ENCODE data around the gene GRAMD1A. TPM values are rescaled to one million over a fixed set of nuclear protein-coding genes. Genes with fewer than 3 reads are reported as not detected.
A peak's percentile ranks its signal among the peaks of the same experiment; 100 is the strongest.

Gene GRAMD1A
- polyA plus RNA-seq, 1 donor from 2014 or later: 19.0 TPM

DNA sequence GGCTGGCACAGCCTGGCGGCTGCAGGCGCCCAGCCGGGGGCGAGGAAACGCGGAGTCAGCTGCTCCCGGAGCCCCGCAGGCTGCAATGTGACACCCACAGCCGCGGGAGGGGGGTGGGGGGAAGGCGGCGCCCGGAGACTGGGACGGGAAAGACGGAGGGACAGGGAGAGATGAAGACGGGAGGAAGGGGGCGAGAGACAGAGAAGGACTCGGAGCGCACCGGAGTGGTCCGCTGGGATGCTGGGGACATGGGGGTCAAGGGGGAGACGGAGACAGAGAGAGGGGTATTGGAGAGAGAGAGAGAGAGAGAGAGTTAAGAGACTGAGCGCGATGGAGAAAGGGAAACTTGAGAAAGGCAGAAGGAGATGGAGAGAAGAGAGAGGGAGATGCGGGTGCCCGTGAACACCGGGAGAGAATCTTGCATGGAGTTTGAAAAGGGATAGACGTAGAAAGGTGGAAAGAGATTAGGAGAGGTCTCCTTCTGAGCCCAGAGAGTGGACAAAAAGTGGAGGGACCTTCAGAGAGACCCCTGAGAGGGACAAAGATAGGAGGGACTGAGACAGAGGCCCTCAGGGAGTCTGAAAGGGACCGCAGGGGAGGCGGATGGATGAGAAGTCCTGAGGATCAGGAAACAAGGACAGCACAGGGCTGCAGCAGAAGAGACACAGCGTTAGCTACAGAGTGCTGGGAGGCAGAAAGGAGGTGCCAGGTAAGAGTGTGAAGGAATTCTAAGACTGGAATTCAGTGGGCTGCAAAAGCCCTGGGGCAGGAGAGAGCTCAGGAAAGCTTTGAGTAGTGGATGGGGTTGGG, 31.2 kb downstream of the GRAMD1A start:
- Histone ChIP-seq H3K36me3 (ENCODE audit: insufficient read depth, low read length) (no peaks in the 10 kb centered on the region), H3K9me3 (ENCODE audit: low read length) (no peaks in the 10 kb centered on the region), H3K79me2 (replicated peaks; ENCODE audit: insufficient read depth, low read length) (no peaks in the 10 kb centered on the region), H3K4me3 (ENCODE audit: low read length) (peak overlapping the region; percentile 73), H3K9ac (ENCODE audit: low read length) (peak overlapping the region; percentile 45), H3K4me2 (ENCODE audit: low read length) (peak overlapping the region; percentile 59), H3K9me2 (ENCODE audit: insufficient read depth, low read length) (no peaks in the 10 kb centered on the region), H3K27ac (ENCODE audit: low read length) (no peak overlapping the region), H4K20me1 (ENCODE audit: insufficient read depth) (no peaks in the 10 kb centered on the region), H3F3A (ENCODE audit: insufficient read depth, low read length, poor library complexity, severe bottlenecking) (no peaks in the 10 kb centered on the region), H3K27me3 (ENCODE audit: insufficient read depth, low read depth, low read length) (peaks cover 25% of the 10 kb centered on the region), H2AFZ (ENCODE audit: low read depth, low read length) (peak overlapping the region; percentile 27)
- TF ChIP-seq, protein P1, sequence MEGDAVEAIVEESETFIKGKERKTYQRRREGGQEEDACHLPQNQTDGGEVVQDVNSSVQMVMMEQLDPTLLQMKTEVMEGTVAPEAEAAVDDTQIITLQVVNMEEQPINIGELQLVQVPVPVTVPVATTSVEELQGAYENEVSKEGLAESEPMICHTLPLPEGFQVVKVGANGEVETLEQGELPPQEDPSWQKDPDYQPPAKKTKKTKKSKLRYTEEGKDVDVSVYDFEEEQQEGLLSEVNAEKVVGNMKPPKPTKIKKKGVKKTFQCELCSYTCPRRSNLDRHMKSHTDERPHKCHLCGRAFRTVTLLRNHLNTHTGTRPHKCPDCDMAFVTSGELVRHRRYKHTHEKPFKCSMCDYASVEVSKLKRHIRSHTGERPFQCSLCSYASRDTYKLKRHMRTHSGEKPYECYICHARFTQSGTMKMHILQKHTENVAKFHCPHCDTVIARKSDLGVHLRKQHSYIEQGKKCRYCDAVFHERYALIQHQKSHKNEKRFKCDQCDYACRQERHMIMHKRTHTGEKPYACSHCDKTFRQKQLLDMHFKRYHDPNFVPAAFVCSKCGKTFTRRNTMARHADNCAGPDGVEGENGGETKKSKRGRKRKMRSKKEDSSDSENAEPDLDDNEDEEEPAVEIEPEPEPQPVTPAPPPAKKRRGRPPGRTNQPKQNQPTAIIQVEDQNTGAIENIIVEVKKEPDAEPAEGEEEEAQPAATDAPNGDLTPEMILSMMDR (IDR thresholded peaks at IDR 0.05; ENCODE audit: poor library complexity, severe bottlenecking): no peak
- TF ChIP-seq MXI1 (conservative IDR thresholded peaks at IDR 0.05; ENCODE audit: poor library complexity, severe bottlenecking): no peak

DNA sequence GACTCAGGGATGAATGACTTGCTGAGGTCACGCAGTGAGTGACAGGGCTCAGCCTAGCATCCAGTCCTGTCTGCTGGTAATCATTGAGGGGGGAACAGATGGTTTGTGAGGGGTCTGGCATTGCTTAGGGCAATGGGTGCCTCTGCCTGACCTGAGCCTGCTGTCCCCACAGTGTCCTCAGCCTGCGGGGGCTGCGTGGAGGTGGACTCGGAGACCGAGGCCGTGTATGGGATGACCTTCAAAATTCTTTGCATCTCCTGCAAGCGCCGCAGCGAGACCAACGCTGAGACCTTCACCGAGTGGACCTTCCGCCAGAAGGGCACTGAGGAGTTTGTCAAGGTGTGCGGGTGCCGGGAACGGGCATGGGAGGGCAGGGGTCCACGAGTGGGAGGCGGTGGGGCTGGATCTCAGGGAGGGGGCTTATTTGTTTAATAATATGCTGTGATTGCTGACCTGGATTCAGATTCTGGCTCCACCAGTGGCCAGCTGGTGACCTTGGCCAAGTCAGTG, 32.3 kb downstream of the GRAMD1A start:
- H3K27ac ChIP-seq (ENCODE audit: low read length): no peak overlapping the region
- peaks cover 25% of the 10 kb centered on the region for H3K27me3 ChIP-seq (ENCODE audit: insufficient read depth, low read depth, low read length)
- H3K9ac ChIP-seq (ENCODE audit: low read length): no peak overlapping the region
- H3K36me3 ChIP-seq (ENCODE audit: insufficient read depth, low read length): no peaks in the 10 kb centered on the region
- H3K4me3 ChIP-seq (ENCODE audit: low read length): no peak overlapping the region
- no peaks in the 10 kb centered on the region for H3F3A ChIP-seq (ENCODE audit: insufficient read depth, low read length, poor library complexity, severe bottlenecking)
- no peaks in the 10 kb centered on the region for H3K79me2 ChIP-seq (replicated peaks; ENCODE audit: insufficient read depth, low read length)
- H3K4me2 ChIP-seq (ENCODE audit: low read length): no peak overlapping the region
- TF ChIP-seq POLR2AphosphoS5 (IDR thresholded peaks at IDR 0.05): no peak
- TF ChIP-seq, protein P2, sequence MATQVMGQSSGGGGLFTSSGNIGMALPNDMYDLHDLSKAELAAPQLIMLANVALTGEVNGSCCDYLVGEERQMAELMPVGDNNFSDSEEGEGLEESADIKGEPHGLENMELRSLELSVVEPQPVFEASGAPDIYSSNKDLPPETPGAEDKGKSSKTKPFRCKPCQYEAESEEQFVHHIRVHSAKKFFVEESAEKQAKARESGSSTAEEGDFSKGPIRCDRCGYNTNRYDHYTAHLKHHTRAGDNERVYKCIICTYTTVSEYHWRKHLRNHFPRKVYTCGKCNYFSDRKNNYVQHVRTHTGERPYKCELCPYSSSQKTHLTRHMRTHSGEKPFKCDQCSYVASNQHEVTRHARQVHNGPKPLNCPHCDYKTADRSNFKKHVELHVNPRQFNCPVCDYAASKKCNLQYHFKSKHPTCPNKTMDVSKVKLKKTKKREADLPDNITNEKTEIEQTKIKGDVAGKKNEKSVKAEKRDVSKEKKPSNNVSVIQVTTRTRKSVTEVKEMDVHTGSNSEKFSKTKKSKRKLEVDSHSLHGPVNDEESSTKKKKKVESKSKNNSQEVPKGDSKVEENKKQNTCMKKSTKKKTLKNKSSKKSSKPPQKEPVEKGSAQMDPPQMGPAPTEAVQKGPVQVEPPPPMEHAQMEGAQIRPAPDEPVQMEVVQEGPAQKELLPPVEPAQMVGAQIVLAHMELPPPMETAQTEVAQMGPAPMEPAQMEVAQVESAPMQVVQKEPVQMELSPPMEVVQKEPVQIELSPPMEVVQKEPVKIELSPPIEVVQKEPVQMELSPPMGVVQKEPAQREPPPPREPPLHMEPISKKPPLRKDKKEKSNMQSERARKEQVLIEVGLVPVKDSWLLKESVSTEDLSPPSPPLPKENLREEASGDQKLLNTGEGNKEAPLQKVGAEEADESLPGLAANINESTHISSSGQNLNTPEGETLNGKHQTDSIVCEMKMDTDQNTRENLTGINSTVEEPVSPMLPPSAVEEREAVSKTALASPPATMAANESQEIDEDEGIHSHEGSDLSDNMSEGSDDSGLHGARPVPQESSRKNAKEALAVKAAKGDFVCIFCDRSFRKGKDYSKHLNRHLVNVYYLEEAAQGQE (IDR thresholded peaks at IDR 0.05; ENCODE audit: borderline replicate concordance): no peak
- TF ChIP-seq, protein P1 (IDR thresholded peaks at IDR 0.05; ENCODE audit: poor library complexity, severe bottlenecking): no peak
- no peak for TF ChIP-seq RAD21 (conservative IDR thresholded peaks at IDR 0.05)
- TF ChIP-seq MXI1 (conservative IDR thresholded peaks at IDR 0.05; ENCODE audit: poor library complexity, severe bottlenecking): no peak
- TF ChIP-seq EZH2 (IDR thresholded peaks at IDR 0.05; ENCODE audit: borderline replicate concordance, insufficient read depth, low read length, poor library complexity, severe bottlenecking): no peak
- no peak for TF ChIP-seq EP300 (conservative IDR thresholded peaks at IDR 0.05; ENCODE audit: poor library complexity, severe bottlenecking)
- no peak for TF ChIP-seq TAF1 (IDR thresholded peaks at IDR 0.05; ENCODE audit: low read depth)
- TF ChIP-seq SMC3 (conservative IDR thresholded peaks at IDR 0.05; ENCODE audit: poor library complexity): no peak
- H3K9me3 ChIP-seq (ENCODE audit: low read length): no peaks in the 10 kb centered on the region
- H2AFZ ChIP-seq (ENCODE audit: low read depth, low read length): no peak overlapping the region
- H4K20me1 ChIP-seq (ENCODE audit: insufficient read depth): no peaks in the 10 kb centered on the region
- no peaks in the 10 kb centered on the region for H3K9me2 ChIP-seq (ENCODE audit: insufficient read depth, low read length)

All from neural cell (in vitro differentiated cells).